GM13977 (cell line): Measurements from ENCODE around the gene DHX29.

Experiments
- DNase-seq: peaks from one replicate; pipeline ENCODE4 v3.0.0; 2012; ENCODE audit warnings: low spot score
- in situ Hi-C: fragments of 300-500 bp; cut with MboI; formaldehyde crosslinking; loops from one replicate; pipeline ENCODE4 v1.12.0; 2022; ENCODE audit warnings: low sequenced_read_pairs, low pct_unique_long_range_greater_than_20kb, mixed read lengths, inconsistent platforms; ENCODE audit not compliant: unreplicated experiment
- TF ChIP-seq, protein P1 (sequence below): IDR thresholded peaks from 2 replicates; pipeline ENCODE4 v1.5.1; 2012; ENCODE audit warnings: mild to moderate bottlenecking, control low read depth; ENCODE audit not compliant: insufficient read depth; ENCODE audit errors: extremely low read depth, missing control alignments

Gene DHX29

DNA sequence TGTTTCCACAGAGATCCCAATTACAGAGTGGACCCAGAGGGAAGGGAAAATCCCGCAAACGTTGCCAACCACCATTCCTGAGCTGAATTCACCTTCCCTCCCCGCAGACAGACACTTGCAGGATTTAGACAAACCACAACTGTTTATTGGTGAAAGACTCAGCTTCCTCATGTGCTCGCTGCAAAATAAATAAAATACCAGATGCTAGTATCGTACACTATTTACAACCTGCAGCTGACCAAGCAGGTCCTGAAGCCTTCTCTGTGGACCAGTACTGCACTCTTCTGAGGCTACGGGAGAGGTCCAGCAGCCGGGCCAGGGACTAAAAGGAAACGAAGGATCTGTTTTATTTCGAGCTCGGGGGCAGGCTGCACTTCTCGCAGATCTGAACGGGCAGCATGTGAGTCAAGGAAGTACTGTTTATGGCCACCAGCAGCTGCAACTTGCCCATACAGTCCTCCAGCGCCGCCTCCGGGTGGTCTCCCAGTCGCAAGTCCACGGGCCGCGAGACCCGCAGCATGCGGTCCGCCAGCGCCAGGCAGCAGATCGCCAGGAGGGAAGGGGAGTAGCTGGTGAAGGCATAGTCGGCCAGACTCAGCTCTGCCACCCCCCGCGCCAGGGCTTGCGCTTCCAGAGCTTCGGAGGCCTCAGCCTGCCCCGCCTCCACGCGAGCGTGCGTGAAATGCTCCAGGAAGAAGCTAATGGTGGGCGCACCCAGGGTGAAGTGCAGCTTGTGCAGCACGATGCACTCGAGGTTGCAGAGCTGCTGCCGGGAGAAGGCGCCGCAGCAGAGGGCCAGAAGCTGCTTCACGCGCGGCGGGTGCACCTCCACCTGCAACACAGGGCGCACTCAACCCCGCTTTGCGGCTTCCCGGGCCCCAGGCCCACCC is 76.2 kb downstream of the DHX29 start:
- TF ChIP-seq, protein P1, sequence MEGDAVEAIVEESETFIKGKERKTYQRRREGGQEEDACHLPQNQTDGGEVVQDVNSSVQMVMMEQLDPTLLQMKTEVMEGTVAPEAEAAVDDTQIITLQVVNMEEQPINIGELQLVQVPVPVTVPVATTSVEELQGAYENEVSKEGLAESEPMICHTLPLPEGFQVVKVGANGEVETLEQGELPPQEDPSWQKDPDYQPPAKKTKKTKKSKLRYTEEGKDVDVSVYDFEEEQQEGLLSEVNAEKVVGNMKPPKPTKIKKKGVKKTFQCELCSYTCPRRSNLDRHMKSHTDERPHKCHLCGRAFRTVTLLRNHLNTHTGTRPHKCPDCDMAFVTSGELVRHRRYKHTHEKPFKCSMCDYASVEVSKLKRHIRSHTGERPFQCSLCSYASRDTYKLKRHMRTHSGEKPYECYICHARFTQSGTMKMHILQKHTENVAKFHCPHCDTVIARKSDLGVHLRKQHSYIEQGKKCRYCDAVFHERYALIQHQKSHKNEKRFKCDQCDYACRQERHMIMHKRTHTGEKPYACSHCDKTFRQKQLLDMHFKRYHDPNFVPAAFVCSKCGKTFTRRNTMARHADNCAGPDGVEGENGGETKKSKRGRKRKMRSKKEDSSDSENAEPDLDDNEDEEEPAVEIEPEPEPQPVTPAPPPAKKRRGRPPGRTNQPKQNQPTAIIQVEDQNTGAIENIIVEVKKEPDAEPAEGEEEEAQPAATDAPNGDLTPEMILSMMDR: no peak
- in situ Hi-C loops: no loop called here
- DNase-seq: peak; percentile 46

DNA sequence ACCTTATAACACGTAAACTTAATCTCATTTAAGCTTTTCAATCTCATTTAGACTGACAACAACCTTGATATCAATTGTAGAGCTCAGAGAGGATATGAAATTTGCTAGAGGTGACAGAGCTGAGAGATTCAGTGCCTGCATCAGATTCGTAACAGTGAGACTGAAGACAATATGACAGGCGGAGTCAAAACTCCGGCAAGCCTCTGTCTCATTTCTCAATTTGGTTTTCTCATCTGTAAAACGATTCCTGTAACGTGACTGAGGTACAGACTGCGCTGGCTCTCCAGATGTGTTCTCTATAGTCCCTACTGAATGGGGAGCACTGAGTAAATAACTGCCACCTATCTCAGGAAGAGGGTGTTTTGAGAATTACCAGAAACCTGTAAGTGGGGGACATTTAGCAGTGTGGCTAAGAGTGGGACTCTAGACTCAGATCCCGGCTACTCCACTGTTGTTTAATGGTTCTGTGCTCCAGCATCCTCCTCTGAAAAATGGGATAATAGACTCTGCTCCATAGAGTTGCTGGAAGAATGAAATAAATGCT is 77.3 kb downstream of the DHX29 start:
- TF ChIP-seq, protein P1: no peak
- no peak for DNase-seq
- in situ Hi-C loops: no loop called here

DNA sequence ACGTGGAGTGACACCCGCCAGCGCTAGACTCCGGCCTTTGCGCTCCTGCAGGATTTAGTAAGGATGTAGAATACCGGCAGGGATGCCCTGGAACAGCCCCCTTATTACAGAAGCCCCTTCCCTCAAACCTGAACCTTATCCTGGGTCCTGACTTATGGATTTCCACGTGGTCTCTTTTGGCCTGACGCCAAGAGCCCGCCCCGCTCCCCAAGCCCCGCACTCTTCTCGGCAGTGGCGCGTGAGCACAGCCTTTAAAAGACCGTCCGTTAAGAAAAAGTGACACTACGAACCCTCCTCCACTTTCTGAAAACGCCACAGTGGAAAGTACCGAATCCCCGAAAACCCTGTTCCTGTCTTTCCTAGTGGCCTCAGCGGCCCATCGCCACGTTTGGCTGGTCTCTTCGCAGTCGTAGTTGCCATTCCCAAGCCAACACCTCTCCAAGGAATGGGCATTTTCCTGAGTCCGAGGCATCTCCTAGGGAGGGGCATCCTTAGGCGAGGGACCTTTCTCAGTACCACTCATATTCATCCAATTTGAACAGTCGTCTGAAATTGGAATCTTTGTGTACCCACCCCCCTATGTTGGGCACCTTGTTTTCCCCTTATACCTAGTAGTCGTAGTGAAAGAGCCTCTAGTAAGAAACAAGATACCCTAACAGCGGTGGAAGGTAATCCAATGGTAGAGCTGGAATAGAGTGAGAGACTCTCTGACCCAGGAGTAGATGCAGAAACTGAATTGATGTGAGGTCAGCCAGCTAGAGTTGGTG is 79.6 kb downstream of the DHX29 start:
- TF ChIP-seq, protein P1: no peak
- DNase-seq: peak; percentile 31
- in situ Hi-C loops: no loop called here

DNA sequence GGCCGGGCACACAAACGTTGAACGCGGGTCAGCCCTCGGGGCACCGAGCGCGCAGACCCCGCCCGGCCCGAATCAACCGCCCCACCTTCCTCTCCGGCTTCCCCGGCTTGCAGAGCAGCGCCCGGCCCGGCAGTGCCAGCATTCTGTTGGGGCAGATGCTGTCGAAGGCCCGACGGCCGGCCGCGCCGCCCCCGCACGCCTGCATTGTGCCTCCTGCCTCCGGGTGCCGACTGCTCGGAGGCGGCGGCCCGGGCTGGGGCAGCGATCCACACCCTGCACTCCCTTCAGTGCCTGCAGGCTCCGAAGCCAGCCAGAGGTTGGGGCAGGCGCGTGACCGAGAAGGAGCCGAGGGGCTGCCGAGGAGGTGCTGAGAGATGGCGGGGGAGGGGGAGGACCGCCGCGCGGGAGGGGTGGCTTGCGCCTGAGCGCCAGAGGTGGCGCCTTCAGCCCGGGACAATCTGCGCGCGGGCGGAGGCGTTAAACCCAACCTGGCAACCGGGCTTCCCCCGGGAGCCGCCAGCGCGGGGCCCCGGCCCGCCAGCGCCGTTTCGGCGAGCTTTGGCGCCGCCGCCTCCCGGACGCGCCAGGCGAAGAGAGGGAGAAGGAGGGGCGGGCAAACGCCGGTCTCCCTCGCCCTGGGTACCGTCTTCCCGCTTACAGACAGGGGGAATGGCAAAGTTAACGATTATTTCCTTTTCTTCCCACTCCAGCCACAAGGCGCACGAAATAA is 80.4 kb downstream of the DHX29 start, which contains the start of gene MCIDAS:
Gene MCIDAS, minus strand, starts transcription at position 382 of the 730 bp plus-strand sequence. Its CDS starts 177 bp downstream, at position 205.
- DNase-seq: peak; percentile 88
- in situ Hi-C loops: no loop called here
- TF ChIP-seq, protein P1: peak; percentile 37

DNA sequence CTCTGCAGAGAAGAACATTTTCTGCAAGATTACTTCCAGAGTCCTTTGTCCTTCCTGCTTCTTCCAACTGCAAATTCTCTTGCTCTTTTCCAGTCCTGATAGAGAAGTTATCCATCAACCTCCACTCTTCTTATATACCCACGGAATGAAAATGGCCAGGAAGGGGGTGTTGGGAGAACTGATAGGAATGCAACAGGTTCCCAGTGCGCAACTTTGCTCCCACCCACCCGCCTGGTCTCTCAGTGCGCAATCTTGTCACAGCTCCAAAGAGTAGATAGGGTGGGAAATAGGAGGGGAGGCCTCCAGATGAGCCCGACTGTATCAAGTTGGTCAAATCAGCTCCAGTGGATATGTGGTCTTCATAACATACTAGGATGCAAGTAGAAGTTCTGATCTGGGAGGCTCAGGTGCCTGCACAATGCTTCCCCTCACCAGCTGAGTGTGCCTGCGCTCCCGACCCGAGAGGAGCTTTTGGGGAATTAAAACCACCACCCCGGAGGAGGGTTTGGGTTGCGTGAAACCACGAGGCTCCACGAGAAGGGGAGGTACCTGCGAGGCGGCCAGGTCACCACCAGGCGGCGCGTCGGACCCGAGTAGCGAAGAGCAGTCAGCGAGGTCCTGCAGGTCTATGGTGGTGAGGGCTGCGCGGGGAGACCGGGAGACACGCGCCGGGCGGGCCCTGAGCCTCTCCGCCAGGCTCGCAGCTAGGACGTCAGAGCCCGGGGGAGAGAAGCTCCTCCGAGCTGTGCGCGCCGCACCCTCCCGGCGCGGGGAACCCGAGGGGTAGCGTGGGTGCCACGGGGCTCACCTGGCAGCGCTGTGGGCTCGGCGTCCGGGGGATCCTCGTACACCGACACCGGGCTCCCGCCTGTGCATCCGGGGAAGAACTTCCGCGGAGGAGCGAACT is 81.2 kb downstream of the DHX29 start:
- TF ChIP-seq, protein P1: peak; percentile 91
- in situ Hi-C loops: no loop called here
- peak; percentile 85 for DNase-seq
